H1 (cell line): ENCODE measurements around the gene RTN3. TPM values are rescaled to one million over a fixed set of nuclear protein-coding genes. Genes with fewer than 3 reads are reported as not detected.

Experiments
- CTCF ChIA-PET: fragments of 300-600 bp; sonication (Branson Sonifier 250); formaldehyde crosslinking; loops from one replicate; lab custom pipeline; 2021; ENCODE audit not compliant: partially characterized antibody; lab: Charles Lee
- POLR2A ChIA-PET: fragments of 300-600 bp; sonication (Branson Sonifier 250); formaldehyde crosslinking; loops from one replicate; lab custom pipeline; 2021; ENCODE audit warnings: inconsistent platforms; ENCODE audit not compliant: partially characterized antibody; lab: Charles Lee
- DNase-seq, 2 experiments: peaks; one replicate each; pipeline versions ENCODE4 v3.0.0 to v3.0.0-alpha.2; 2010 to 2022; ENCODE audit warnings: low spot score in 2 of 2, low read depth in 1 of 2, mixed read lengths in 1 of 2
- FAIRE-seq: peaks from 2 replicates; lab custom pipeline; 2011; peaks lifted over from hg19 to GRCh38; lab: Jason Lieb, UNC
- H2AFZ ChIP-seq: 2 replicates; pipeline ENCODE4 v1.8.1; 2012; ENCODE audit warnings: low read length, inconsistent platforms
- H2AK5ac ChIP-seq: 2 replicates; pipeline ENCODE4 v1.6.1; 2013; ENCODE audit warnings: low read depth, low read length
- H2BK120ac ChIP-seq: replicated peaks from 2 replicates; pipeline ENCODE3; 2013; ENCODE audit warnings: low read depth, low read length, inconsistent platforms
- H2BK12ac ChIP-seq: 2 replicates; pipeline ENCODE4 v1.6.1; 2013; ENCODE audit warnings: low read depth, low read length
- H2BK15ac ChIP-seq: 2 replicates; pipeline ENCODE4 v1.6.1; 2013; ENCODE audit warnings: low read length
- H2BK20ac ChIP-seq: 2 replicates; pipeline ENCODE4 v1.6.1; 2013; ENCODE audit warnings: low read length
- H2BK5ac ChIP-seq: 2 replicates; pipeline ENCODE4 v1.6.1; 2013; ENCODE audit warnings: low read depth, low read length
- H3K14ac ChIP-seq: 2 replicates; pipeline ENCODE4 v1.6.1; 2013; ENCODE audit warnings: inconsistent platforms; ENCODE audit not compliant: insufficient read length
- H3K18ac ChIP-seq: 2 replicates; pipeline ENCODE4 v1.6.1; 2013; ENCODE audit warnings: low read length; ENCODE audit errors: extremely low read depth
- H3K23ac ChIP-seq: 2 replicates; pipeline ENCODE4 v1.6.1; 2013; ENCODE audit warnings: inconsistent platforms; ENCODE audit not compliant: insufficient read length
- H3K23me2 ChIP-seq: 2 replicates; pipeline ENCODE4 v1.6.1; 2013; ENCODE audit warnings: low read depth, low read length
- H3K27ac ChIP-seq: 2 replicates; pipeline ENCODE4 v1.6.1; 2011; ENCODE audit warnings: low read depth, low read length, inconsistent platforms
- H3K27me3 ChIP-seq, 4 experiments: replicated peaks in 1 of 4; 1 replicate in 1 of 4; 2 replicates in 3 of 4; pipeline versions ENCODE4 v1.6.1 to v1.8.1; 2011 to 2013; ENCODE audit warnings: low read length in 3 of 4, mild to moderate bottlenecking in 3 of 4, inconsistent platforms in 2 of 4, mixed read lengths in 2 of 4, moderate library complexity in 1 of 4; ENCODE audit not compliant: control insufficient read depth in 3 of 4, insufficient read depth in 3 of 4; ENCODE audit errors: extremely low read depth in 1 of 4
- H3K36me3 ChIP-seq, 4 experiments: 2 replicates each; pipeline versions ENCODE4 v1.6.1 to v1.8.1; 2011 to 2013; ENCODE audit warnings: mild to moderate bottlenecking in 4 of 4, low read length in 3 of 4, moderate library complexity in 2 of 4, control low read depth in 1 of 4, inconsistent platforms in 1 of 4; ENCODE audit not compliant: insufficient read depth in 4 of 4, control insufficient read depth in 2 of 4
- H3K4ac ChIP-seq: replicated peaks from 2 replicates; pipeline ENCODE3; 2013; ENCODE audit warnings: low read length, low read depth, mixed read lengths, inconsistent platforms; ENCODE audit not compliant: insufficient read length
- H3K4me1 ChIP-seq, 4 experiments: replicated peaks in 1 of 4; 1 replicate in 1 of 4; 2 replicates in 3 of 4; pipeline versions ENCODE4 v1.6.1 to v1.8.1; 2011 to 2013; ENCODE audit warnings: low read length in 3 of 4, inconsistent platforms in 2 of 4, mixed read lengths in 1 of 4; ENCODE audit not compliant: insufficient read depth in 4 of 4, control insufficient read depth in 3 of 4
- H3K4me2 ChIP-seq, 2 experiments: 2 replicates each; pipeline versions ENCODE4 v1.6.1 to v1.8.1; 2011 to 2013; ENCODE audit warnings: low read depth in 2 of 2, low read length in 2 of 2, control low read depth in 1 of 2, inconsistent platforms in 1 of 2, mild to moderate bottlenecking in 1 of 2; ENCODE audit not compliant: insufficient read depth in 1 of 2
- H3K4me3 ChIP-seq, 4 experiments: fragments of 200-600, 300-600 bp in 1 of 4; sonication (generic), shearing (Covaris generic), sonication (Bioruptor Twin) in 1 of 4; 2 replicates each; pipeline versions ENCODE4 v1.5.1 to v1.8.1; 2011 to 2016; ENCODE audit warnings: low read length in 4 of 4, low read depth in 3 of 4, control low read depth in 2 of 4, inconsistent platforms in 2 of 4, mild to moderate bottlenecking in 2 of 4, mixed read lengths in 1 of 4, moderate library complexity in 1 of 4; ENCODE audit not compliant: insufficient read depth in 2 of 4; ENCODE audit errors: extremely low read depth in 1 of 4
- H3K56ac ChIP-seq: replicated peaks from 2 replicates; pipeline ENCODE3; 2013; ENCODE audit warnings: low read depth, mild to moderate bottlenecking, mixed read lengths, low read length, inconsistent platforms; ENCODE audit not compliant: insufficient read length
- H3K79me1 ChIP-seq: 2 replicates; pipeline ENCODE4 v1.6.1; 2013; ENCODE audit warnings: low read depth, low read length, control low read depth
- H3K79me2 ChIP-seq, 2 experiments: 2 replicates each; pipeline versions ENCODE4 v1.6.1 to v1.8.1; 2012 to 2013; ENCODE audit warnings: low read length in 2 of 2, mild to moderate bottlenecking in 2 of 2, inconsistent platforms in 1 of 2; ENCODE audit not compliant: insufficient read depth in 2 of 2, control insufficient read depth in 1 of 2
- H3K9ac ChIP-seq, 4 experiments: replicated peaks in 1 of 4; 1 replicate in 1 of 4; 2 replicates in 3 of 4; pipeline versions ENCODE4 v1.6.1 to v1.8.1; 2011 to 2013; ENCODE audit warnings: low read depth in 3 of 4, low read length in 3 of 4, control low read depth in 2 of 4, mild to moderate bottlenecking in 2 of 4, moderate library complexity in 2 of 4, inconsistent platforms in 1 of 4; ENCODE audit errors: extremely low read depth in 1 of 4
- H3K9me3 ChIP-seq, 2 experiments: 2 replicates each; pipeline versions ENCODE4 v1.6.1 to v1.8.1; 2012 to 2013; ENCODE audit warnings: mild to moderate bottlenecking in 2 of 2, moderate library complexity in 2 of 2, control low read depth in 1 of 2, inconsistent platforms in 1 of 2, low read depth in 1 of 2, low read length in 1 of 2, mixed read lengths in 1 of 2; ENCODE audit not compliant: insufficient read depth in 2 of 2
- H4K20me1 ChIP-seq, 2 experiments: replicated peaks in 1 of 2; 2 replicates each; pipeline versions ENCODE3 to v1.8.1; 2011 to 2013; ENCODE audit warnings: inconsistent platforms in 2 of 2, low read length in 2 of 2, mild to moderate bottlenecking in 1 of 2; ENCODE audit not compliant: insufficient read depth in 2 of 2, control insufficient read depth in 1 of 2
- H4K5ac ChIP-seq: 2 replicates; pipeline ENCODE4 v1.6.1; 2013; ENCODE audit warnings: low read length, low read depth, mixed read lengths, inconsistent platforms; ENCODE audit not compliant: insufficient read length
- H4K8ac ChIP-seq: 2 replicates; pipeline ENCODE4 v1.8.0; 2013; ENCODE audit warnings: mild to moderate bottlenecking, moderate library complexity, low read length, inconsistent platforms; ENCODE audit not compliant: insufficient read depth; ENCODE audit errors: extremely low read depth
- H4K91ac ChIP-seq: replicated peaks from 2 replicates; pipeline ENCODE3; 2013; ENCODE audit warnings: low read length, mixed read lengths, inconsistent platforms; ENCODE audit not compliant: insufficient read length
- EGR1 ChIP-seq: IDR thresholded peaks from 2 replicates; pipeline ENCODE4 v1.6.1; 2011; ENCODE audit warnings: low read depth, low read length, borderline replicate concordance
- JUND ChIP-seq: IDR thresholded peaks from 2 replicates; pipeline ENCODE4 v1.6.1; 2011; ENCODE audit warnings: mild to moderate bottlenecking, improper control_type of control experiment, low read length
- KDM5A ChIP-seq: fragments of 200-600 bp; IDR thresholded peaks from 2 replicates; pipeline ENCODE4 v1.7.1; 2012; ENCODE audit warnings: mild to moderate bottlenecking, low read length, inconsistent platforms, mixed read lengths
- TAF1 ChIP-seq: IDR thresholded peaks from 2 replicates; pipeline ENCODE4 v1.6.1; 2011; ENCODE audit warnings: mild to moderate bottlenecking, low read depth, low read length
- TAF7 ChIP-seq: optimal IDR thresholded peaks from 2 replicates; pipeline ENCODE3; 2011; ENCODE audit warnings: low read depth, mild to moderate bottlenecking, inconsistent platforms, low read length, moderate library complexity, borderline replicate concordance
- TBP ChIP-seq: IDR thresholded peaks from 2 replicates; pipeline ENCODE4 v1.6.1; 2011; ENCODE audit warnings: low read depth, low read length, improper control_type of control experiment
- WGBS, 2 experiments: shearing (Covaris generic) in 1 of 2; methylation state at CpG; one replicate each; pipeline versions ENCODE4 v1.1.6 to v1.1.7; 2013 to 2015; ENCODE audit warnings: low lambda C conversion rate in 2 of 2, mixed read lengths in 2 of 2, inconsistent platforms in 1 of 2, low coverage in 1 of 2, missing lambda C conversion rate in 1 of 2; ENCODE audit not compliant: insufficient replicate concordance in 2 of 2, insufficient coverage in 1 of 2, insufficient read length in 1 of 2; ENCODE audit errors: extremely low coverage in 1 of 2, missing lambda C conversion rate in 1 of 2; 5-methylcytosine and 5-hydroxymethylcytosine counted together
- polyA plus RNA-seq, 7 experiments: library from polyadenylated mRNA; depleted of rRNA in 3 of 7; stranded (reverse) in 5 of 7; unstranded in 2 of 7; fragments of >200 nt in 5 of 7; fragments of 200-250 nt in 2 of 7; gene quantifications; 1 replicate in 5 of 7; 2 replicates in 1 of 7; 4 replicates in 1 of 7; pipeline versions ENCODE4 v1.2.1 to v1.2.3, GENCODE V29; 2011 to 2013; ENCODE audit warnings: missing spikeins in 2 of 7, mixed read lengths in 2 of 7
- total RNA-seq: library from RNA; stranded (reverse); fragmentation: NEBNext Ultra II Directional; extraction: Animal tissue kit (Norgen Biotek cat#: 25700); gene quantifications from 2 replicates; pipeline ENCODE4 v1.2.1, GENCODE V29; 2021
- TF ChIP-seq, protein P1 (sequence below), 3 experiments: IDR thresholded peaks; 1 replicate in 2 of 3; 2 replicates in 1 of 3; pipeline versions ENCODE4 v1.5.1 to v1.6.1; 2011; ENCODE audit warnings: low read length in 3 of 3, mild to moderate bottlenecking in 3 of 3, inconsistent platforms in 2 of 3, low read depth in 1 of 3, moderate library complexity in 1 of 3; ENCODE audit not compliant: insufficient read depth in 1 of 3; ENCODE audit errors: control extremely low read depth in 1 of 3

The RTN3 gene
- total and polyA plus RNA-seq, 2 of the 8 experiments (the other 6 are each of a cell fraction or from before 2014, with no cell fraction given) = 160 to 203 TPM

DNA sequence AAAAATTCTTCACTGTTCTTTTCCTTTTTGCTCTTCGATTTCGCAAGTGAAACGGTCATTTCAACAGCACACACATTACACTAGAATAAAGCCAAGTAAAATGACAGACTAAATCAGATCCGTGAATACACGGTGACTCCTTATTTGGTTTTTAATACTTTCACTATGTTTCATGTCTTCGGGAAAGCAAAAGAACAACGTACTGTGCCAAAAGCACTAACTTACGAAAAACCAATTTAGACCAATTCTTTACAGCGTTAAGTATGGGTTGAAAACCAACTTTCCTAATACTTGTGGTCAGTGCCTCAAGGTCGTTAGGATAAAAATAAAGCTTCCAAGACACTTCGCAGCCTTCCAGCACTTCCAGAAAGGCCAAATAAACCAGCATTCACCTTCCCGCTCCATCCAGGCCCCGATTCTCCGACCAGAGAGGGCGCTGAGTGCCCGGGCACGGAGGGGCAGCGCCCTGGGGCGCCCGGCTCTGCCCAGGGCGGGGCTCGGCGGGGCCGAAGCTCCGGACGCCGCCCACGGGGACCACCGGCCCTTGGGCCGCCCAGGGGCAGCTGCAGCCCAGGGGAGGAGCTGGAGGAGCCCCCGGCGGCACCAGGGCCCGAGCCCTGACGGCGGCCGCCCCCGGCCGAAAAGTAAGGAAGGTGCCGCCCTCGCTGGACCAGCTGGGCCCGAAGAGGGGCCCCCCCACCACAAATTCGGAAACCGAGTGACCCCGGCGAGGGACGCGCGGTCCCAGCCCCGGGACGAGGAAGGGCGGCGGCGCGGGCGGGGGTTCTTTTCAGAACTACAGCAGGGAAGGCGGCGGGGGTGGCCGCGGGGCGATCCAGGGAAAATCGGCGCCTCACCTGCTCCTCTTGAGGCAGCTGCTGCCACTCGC is 10.6 kb upstream of the RTN3 start:
- Histone ChIP-seq H4K5ac (peak overlapping the region; percentile 38), H3K4me2 (peak overlapping the region; percentile 65 to 69), H3K23ac (no peak overlapping the region), H3K56ac (peak overlapping the region; percentile 9), H2BK120ac (no peak overlapping the region), H3K18ac (peak overlapping the region; percentile 86), H4K8ac (peak overlapping the region; percentile 91; the same call in 1 of the 2 replicates), H2BK5ac (0 out of 2 replicates have a peak overlapping the region, but pooled peaks have one; percentile 30), H3K4me3 (peak overlapping the region; percentile 45 to 73 (median 62)), H3K9me3 (peaks cover 0 to 4% of the 10 kb centered on the region in 2 experiments; a peak in 1 of 4 replicates), H4K91ac (peak overlapping the region; percentile 92), H3K9ac (peak overlapping the region in 3 of 4 experiments; percentile 50 to 78 (median 72); a peak in 5 of 7 replicates), H3K36me3 (no peaks in the 10 kb centered on the region), H3K27me3 (peaks cover 0 to 5% (median 0%) of the 10 kb centered on the region in 4 experiments; a peak in 2 of 7 replicates), H2AFZ (no peak overlapping the region), H2AK5ac (no peak overlapping the region), H2BK20ac (no peak overlapping the region), H3K23me2 (no peaks in the 10 kb centered on the region; the same call in 1 of the 2 replicates), H3K4me1 (peaks cover 0 to 8% (median 2%) of the 10 kb centered on the region in 4 experiments; a peak in 2 of 7 replicates), H4K20me1 (no peaks in the 10 kb centered on the region), H3K27ac (peak overlapping the region; percentile 64; the same call in 1 of the 2 replicates), H3K4ac (no peak overlapping the region), H2BK15ac (0 out of 2 replicates have a peak overlapping the region, but pooled peaks have one; percentile 61), H3K14ac (no peak overlapping the region), H3K79me2 (peaks cover 5 to 46% of the 10 kb centered on the region in 2 experiments; a peak in 3 of 4 replicates), H2BK12ac (no peak overlapping the region), H3K79me1 (peaks cover 4% of the 10 kb centered on the region; the same call in 1 of the 2 replicates)
- FAIRE-seq (no peak), DNase-seq (peak in 1 of 2 experiments; percentile 66)
- POLR2A ChIA-PET = interaction anchor here (0.8 to 6.0 kb wide), 9 partner anchors 11 to 249 kb away, joined by 3 to 58 read pairs (median 4); partner anchors contain the start of gene RTN3
- CTCF ChIA-PET = interaction anchor here (0.6 to 2.0 kb wide), 15 partner anchors 8 to 670 kb away, joined by 3 to 6 read pairs (median 4); partner anchors contain the start of gene RTN3
- 21% methylated on average over 31 of the region's 63 CpGs; no CpG with 5 or more reads in 1 of the 2 experiments for WGBS, 2 experiments
- TF ChIP-seq JUND (no peak), EGR1 (no peak; the same call in 1 of the 2 replicates), TAF1 (0 out of 2 replicates have a peak, but pooled peaks have one; percentile 3), TBP (no peak), KDM5A (no peak), TAF7 (peak; percentile 28)
- TF ChIP-seq, protein P1, sequence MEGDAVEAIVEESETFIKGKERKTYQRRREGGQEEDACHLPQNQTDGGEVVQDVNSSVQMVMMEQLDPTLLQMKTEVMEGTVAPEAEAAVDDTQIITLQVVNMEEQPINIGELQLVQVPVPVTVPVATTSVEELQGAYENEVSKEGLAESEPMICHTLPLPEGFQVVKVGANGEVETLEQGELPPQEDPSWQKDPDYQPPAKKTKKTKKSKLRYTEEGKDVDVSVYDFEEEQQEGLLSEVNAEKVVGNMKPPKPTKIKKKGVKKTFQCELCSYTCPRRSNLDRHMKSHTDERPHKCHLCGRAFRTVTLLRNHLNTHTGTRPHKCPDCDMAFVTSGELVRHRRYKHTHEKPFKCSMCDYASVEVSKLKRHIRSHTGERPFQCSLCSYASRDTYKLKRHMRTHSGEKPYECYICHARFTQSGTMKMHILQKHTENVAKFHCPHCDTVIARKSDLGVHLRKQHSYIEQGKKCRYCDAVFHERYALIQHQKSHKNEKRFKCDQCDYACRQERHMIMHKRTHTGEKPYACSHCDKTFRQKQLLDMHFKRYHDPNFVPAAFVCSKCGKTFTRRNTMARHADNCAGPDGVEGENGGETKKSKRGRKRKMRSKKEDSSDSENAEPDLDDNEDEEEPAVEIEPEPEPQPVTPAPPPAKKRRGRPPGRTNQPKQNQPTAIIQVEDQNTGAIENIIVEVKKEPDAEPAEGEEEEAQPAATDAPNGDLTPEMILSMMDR (IDR thresholded peaks at IDR 0.05; ENCODE audit: control extremely low read depth in 1 of 3, insufficient read depth in 1 of 3, low read depth in 1 of 3, low read length in 3 of 3) = peak; percentile 56 to 59 (median 59)
